MM.1S (cell line): Measurements from ENCODE around the gene A4GALT.

ENCODE experiments used
- CTCF ChIP-seq: fragments of 300-600 bp; sonication (generic); IDR thresholded peaks from 2 replicates; pipeline ENCODE4 v1.5.1; 2016; ENCODE audit warnings: antibody characterized with exemption, low read length, mixed read lengths
- EZH2 ChIP-seq: fragments of 300-600 bp; sonication (generic); optimal IDR thresholded peaks from 2 replicates; pipeline ENCODE3; 2017; ENCODE audit warnings: low read depth, mild to moderate bottlenecking, antibody characterized with exemption, low read length, mixed read lengths

- TF ChIP-seq CTCF (no peak), EZH2 (no peak)
These were observed 40.3 kb upstream of the A4GALT start for GRCh38 chr22:42760806-42761565.
